Endometrial microvascular endothelial cells (primary cell): ENCODE data around the gene BTBD17. TPM values are rescaled to one million over a fixed set of nuclear protein-coding genes. Genes with fewer than 3 reads are reported as not detected.

Source experiments
- in situ Hi-C: cut with HindIII; loops from 2 replicates; pipeline ENCODE4 v1.10.0; 2017; ENCODE audit warnings: low sequenced_read_pairs, low pct_unique_long_range_greater_than_20kb; ENCODE audit errors: inconsistent ontology term
- total RNA-seq: library from RNA; depleted of rRNA; stranded (reverse); fragments of >200 nt; gene quantifications from one replicate; pipeline ENCODE4 v1.2.3, GENCODE V29; 2015; ENCODE audit errors: inconsistent ontology term

BTBD17 gene
- total RNA-seq, 1 donor from 2014 or later, result not detected

DNA sequence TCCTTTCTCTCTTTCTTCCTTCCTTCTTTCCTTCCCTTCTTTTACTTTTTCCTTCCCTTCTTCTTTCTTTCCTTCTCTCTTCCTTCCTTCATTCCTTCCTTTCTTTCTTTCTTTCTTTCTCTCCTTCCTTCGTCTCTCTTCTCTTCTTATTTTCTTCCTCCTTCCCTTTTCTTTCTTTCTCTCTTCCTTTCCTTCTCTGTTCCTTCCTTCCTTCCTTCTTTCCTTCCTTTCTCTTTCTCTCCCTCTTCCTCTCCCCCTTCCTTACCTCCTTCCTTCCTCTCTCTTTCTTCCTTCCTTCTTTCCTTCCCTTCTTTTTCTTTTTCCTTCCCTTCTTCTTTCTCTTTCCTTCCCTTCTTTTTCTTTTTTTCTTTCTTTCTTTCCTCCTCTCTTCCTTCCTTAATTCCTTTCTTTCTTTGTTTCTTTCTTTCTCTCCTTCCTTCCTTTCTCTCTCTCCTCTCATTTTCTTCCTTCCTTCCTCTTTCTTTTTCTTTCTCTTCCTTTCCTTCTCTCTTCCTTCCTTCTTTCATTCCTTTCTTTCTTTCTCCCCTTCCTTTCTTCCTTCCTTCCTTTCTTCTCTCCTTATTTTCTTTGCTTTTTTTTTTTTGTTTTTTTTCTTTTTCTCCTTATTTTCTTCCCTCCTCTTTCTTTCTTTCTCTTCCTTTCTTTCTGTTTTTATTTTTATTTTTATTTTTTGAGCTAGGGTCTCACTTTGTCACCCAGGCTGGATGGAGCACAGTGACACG, 28.4 kb upstream of the BTBD17 start:
- in situ Hi-C loops, result no loop called here

DNA sequence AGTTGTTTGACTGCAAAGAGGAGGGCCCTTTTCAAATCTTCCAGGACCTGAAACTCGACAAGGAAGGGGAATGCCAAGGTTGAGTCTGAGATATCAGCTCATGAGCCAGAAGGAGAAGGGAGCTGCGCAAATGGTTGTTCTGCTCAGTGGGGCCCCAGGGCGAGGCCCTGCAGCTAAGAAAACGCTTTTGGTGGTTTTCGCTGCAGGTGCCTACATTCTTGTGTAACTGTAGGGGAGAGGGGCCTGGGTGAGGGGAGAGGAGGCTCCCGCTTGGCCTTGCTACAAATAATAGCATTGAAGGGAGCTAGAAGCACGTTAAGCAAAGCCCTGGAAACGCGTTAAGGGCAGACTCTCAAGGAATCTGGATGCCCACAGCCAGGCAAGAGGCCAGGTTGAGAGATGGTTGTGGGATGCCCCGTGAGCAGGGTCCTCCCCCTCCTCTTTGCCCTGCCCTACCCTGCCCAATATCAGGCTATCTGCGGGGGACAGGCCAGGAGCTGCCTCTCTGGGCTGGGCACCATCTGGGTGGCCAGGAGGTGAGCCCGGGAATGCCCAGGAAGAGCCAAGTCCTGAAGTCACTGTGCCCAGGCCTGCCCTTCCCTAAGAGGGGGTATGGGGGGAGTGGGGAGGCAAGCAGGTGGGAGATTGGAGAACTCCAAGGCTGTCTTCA, 27.6 kb upstream of the BTBD17 start:
- in situ Hi-C loops, result no loop called here

DNA sequence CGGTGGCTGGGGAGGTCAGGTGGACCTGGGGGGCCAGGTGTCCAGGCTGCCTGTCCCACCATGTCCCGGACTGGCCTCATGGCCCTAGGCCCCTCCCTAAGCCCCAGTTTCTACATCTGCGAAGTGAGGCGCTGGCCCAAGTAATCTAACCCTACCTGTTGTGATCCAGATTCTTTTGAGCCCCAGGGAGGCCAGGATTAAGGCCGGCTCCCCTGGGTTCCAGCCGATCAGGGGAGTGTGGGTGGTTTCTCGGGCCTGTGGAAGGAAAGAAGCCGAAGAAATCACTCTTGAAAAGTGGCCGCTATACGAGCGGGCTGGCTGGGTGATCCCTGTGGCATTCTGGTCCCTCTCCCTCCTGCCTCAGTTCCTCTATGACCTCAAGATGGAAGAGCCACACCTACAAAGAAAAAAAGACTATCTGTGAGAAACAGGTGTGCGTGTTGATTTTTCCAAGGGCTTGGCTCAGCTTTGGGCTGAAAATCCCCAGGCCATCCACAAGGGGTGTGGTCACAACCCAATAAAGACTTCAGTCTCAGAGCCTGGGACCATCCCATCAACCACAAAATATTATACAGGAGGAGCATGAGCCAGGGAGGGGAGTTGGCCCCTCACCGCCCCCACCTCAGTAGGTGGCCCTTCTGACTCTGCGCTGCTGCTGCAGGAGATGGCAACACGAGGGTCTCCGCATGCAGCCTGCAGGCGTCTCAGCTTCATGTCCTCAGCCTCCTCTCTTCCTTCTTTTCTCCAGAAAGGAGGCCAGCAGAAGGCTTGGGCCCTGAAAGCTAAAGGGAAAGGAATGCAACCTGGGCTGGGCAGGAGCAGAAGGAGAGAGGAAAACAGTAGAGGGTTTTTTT, 25.9 kb upstream of the BTBD17 start:
- in situ Hi-C loops, result no loop called here

DNA sequence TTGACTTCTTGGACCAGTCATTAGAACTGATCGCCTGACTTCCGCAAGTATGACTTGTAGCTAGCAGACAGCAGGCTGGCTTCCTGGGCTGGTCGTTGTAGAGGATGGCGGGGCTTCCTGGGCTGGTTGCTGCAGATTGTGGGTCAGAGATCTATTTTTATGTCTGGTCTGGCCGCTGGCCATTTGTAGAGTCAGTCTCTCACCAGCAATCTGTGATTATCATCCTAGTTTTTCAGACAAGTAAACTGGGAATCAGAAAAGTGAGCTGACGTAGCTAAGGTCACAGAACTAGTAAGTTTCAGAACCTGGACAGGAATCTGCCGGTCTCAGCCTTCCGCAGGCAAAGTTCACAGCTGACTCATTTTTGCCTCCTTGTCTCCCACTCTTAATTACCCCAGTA, 24.7 kb upstream of the BTBD17 start:
- in situ Hi-C loops, result no loop called here

DNA sequence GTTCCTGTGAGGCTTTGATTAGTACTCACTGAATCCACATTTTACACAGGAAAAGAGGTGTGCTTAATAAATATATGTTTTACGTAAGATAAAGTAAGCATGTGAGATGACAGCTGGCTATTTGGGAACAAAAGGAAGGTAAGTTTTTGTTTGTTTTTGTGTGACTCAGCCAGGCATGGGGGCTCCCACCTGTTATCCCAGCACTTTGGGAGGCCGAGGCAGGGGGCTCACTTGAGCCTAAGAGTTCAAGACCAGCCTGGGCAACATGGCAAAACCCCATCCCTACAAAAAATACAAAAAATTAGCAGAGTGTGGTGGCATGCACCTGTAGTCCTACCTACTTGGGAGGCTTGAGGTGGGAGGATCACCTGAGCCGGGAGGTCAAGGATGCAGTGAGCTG, 23.5 kb upstream of the BTBD17 start:
- in situ Hi-C loops, result no loop called here

DNA sequence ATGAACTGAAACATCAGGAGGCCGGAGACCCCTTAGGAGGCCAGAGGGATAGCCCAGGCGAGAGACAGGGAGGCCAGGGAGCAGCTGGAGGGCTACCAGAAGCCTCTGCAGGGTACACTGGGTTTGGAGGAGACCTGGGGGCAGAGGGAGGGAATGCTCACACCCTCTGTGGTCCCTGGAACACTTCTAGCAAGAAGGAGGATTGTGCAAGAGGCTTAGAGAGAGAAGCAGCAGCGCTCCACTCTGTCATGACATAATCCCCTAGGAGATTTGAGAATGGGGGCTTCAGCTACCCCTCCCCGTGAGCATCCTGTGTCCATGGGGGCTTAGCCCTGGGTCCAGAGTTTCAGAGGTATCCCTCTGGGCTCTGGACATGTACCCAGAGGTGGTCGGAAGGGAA, 21.5 kb upstream of the BTBD17 start:
- in situ Hi-C loops, result no loop called here

DNA sequence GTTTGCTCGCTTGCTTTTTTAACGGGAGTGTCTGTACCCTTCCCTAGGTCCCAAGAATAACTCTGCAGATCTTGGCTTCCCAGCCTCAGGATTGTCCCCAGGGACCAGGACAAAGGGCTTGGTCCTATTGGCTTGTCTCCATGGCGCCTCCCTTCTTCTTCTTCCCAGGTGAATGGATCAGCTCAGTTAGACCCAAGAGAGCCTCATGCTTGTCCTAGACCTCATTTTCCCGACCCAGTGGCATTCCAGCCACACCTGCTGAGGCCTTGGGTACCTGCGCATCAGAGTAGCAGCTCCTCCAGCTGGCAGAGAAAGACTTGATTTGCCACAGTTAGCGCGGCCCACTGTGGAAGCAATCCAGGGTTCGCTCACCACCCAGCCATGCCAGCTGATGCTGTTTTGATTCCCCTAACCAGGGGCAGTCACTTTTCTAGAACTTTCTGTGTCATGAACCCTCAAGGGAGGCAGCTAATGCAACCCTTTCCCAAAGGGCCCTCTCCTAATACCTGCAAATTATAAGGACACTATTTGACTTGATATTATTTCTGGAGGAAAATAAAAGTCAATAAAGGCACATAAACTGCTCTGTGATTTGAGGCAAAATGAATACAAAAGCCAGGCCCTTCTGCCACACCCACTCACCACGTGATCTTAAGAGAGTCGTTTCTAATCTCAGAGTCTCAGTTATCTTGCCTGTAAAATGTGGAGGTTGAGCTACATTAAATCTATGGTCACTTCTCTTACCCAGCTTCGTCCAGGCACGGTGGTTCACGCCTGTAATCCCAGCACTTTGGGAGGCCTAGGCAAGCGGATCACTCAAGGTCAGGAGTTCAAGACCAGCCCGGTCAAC, 19.5 kb upstream of the BTBD17 start:
- in situ Hi-C loops, result no loop called here

DNA sequence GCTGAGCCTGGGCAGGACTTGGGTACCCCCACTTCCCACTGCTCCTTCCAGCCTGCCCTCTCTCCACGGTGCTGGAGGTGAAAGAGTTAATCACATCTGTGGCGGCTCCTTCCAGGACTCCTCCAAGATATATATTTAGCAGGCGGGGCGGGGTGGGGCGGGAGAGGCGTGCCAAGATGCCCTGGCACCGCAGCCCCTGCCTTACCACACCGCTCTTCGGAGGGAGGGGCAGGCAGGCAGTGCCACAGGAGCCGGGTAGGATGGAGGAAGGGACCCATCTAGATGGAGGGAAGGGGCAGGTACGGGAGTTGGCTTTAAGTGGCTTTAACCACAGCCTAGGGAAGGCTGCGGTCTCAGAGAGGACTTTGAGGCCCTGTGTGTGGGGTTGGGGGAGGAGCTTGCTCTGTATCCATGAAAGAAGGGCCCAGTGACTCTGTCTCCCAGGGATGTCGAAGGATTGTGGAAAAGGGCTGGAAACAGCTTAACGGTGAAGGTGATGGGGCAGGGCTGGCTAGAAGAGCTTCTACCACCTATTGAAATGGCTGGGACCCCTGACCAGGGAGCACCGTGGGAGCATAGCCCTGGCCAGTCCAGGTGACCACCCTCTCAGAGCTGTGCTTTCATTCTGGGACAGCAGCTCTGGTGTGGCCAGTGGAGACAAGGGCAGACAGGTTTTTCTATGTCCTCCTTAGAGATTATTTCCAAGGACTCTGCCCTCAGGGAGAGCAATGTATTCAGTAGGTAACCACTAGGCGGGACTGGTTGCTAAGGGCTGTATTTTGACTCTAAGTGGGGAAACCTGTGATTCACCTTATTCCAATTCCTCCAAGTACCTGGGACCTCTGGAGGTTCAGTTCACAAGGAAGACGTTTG, 18.7 kb upstream of the BTBD17 start:
- in situ Hi-C loops, result no loop called here

DNA sequence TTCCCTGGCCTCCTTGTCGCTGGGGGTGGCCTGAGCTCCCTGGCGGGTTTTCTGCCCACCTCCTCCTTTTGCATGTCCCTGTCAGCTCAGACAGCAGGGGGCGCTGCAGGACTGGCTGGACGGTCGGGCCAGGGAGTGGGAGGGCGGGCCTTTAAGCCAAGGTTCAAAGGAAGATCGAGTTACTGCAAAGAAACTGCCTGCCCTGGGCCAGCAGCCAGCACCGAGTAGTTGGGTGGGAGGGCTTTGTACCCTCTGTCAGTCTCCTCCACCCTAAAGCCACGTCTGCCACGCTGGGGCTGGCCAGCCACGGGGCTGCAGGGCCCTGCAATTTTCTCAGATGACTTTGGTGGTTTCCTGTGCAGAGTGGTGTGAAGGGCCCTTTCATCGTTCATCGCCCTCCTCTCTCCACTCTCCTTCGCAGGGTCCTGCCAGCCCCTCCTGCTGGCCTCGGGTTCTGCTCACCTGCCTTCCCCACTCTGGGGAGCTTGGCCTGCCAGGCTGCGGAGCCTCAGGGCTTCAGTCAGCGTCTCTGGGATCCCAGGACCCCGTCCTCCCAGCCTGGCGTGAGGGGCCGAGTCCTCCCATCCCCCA, 17.9 kb upstream of the BTBD17 start:
- in situ Hi-C loops, result no loop called here

DNA sequence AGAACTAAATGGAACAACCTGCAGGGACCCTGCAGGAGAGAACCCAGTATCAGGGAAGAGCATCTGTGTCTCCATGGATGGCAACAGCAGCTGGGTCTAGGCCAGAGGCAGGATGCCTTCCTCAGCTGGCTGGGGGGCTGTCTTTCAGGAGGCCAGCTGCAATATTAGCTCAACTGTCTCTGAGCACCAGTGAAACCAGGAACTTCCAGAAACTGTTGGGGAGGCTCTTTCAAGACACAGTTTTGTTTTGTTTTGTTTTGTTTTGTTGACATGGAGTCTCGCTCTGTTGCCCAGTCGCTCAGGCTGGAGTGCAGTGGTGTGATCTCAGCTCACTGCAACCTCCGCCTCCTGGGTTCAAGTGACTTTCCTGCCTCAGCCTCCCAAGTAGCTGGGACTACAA, 13.2 kb upstream of the BTBD17 start:
- in situ Hi-C loops, result no loop called here

DNA sequence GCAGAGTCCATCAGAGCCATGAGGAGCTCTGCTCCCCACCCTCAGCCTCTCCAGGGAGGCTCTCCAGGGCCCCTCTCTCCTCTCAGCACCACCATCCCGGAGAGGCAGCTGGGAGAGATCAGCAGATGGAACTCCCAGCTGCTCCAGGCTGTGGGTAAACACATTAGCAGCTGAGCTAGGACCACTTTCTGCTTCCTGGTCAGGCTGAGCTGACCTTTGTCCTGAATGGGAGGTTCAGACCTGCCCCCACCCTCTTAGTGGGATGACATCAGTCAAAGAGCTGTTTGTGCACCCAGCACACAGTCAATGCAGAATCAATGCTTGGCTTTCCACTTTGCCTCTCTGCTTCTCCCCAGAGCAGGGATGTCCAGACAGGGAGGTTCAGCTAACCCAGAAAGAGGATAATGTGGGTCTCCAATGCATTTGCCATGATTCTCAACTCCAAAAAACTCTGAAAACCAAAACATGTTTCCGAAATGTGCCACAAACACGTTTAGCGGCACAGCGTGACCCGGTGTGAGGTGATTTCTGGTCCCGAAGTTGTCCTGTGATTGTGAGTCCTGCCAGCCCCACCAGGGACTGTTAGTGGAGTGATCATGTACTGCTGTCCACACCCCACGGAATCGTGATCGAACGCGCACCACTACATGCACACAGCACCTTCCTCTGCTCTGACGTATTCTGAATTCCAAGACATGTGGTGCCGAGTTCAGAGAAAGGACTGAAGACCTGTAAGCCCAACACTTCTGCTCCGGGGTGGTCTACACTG, 12.4 kb upstream of the BTBD17 start:
- in situ Hi-C loops, result no loop called here

DNA sequence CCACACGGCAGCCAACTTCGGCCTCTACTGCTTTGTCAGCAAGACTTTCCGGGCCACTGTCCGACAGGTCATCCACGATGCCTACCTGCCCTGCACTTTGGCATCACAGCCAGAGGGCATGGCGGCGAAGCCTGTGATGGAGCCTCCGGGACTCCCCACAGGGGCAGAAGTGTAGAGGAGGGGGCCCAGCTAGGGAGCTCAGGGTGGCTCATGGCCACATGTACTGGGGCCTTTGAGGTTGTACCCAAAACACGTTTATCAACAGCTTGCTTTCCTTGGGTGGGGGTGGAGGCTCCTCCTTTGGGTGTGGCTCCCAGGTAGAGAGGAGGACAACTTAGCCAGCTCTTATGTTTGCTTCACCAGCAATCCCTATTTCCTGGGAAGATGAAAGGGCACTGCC, 10.8 kb upstream of the BTBD17 start:
- in situ Hi-C loops, result no loop called here

DNA sequence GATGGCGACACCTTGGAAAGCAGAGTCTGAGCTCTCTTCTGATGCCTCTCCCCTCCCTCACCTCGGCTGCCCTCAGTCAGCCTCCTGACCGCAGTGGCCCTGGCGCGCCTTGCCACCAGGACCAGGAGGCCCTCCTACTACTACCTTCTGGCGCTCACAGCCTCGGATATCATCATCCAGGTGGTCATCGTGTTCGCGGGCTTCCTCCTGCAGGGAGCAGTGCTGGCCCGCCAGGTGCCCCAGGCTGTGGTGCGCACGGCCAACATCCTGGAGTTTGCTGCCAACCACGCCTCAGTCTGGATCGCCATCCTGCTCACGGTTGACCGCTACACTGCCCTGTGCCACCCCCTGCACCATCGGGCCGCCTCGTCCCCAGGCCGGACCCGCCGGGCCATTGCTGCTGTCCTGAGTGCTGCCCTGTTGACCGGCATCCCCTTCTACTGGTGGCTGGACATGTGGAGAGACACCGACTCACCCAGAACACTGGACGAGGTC, 10.0 kb upstream of the BTBD17 start:
- in situ Hi-C loops, result no loop called here

DNA sequence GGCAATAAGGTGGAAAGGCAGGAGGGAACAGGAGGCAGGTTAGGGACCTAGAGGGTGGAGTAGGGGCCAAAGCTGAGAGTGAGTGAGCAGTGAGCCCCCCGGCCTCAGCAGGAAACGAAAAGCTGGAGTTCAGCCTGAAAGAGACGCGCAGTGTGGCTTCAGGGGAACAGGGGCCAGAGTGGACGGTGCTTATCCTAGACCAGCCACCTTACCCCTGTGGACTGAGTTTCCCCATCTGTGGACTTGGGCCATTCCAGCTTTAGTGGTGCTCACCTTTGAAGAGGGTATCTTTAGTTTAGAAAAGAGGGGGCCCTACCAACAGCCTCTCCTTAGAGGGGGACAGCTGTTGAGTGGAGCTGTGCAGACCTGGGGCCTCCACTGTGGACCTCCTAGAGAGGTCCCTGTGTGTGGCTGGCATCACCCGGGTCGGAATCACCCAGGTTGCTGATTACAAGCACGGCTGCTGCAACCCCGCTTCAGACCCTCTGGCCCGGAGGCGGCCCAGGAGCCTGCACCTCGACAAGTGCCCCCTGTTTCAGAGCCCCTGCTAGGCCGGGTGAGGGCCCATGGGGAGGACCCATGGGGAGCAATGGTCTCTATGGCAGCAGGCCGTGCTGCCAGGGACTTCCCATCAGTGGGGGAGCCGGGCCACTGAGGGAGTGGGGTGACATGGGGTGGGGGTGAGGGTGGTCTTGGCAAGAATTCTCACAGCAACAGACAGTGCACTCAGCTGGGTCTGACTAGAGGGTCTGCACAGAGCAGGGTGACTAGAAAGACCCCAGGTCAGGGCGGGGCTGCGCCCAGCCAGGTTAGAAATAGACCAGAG, 8.2 kb upstream of the BTBD17 start:
- in situ Hi-C loops, result no loop called here

DNA sequence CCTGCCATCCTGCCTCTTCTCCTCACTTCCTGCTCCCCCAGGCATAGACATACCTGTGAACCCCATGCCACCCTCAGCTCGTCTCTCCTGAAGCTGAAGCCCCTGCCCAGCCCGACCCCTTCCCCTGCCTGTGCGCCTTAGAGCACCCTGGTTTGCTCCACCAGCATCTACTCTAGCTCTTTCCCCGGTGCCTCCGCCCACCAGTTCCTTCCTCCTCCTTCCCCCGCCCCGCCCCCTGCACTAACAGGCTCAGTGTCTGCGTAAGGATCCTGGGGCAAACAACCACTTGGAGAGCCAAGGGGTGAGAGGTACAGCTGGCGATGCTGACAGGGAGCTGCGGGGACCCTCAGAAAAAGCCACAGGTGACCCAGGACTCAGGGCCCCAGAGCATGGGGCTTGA, 7.6 kb upstream of the BTBD17 start:
- in situ Hi-C loops, result no loop called here
